Panc1 (cell line): Measurements from ENCODE around the gene RYR3. TPM values are rescaled to one million over a fixed set of nuclear protein-coding genes. Genes with fewer than 3 reads are reported as not detected.

ENCODE experiments used
- ATAC-seq: fragments of 200-7000 bp; cut with Tn5 transposase; 2 replicates; pipeline ENCODE4 v1.9.1; 2020; ENCODE audit warnings: mild to moderate bottlenecking, moderate library complexity
- BruUV-seq: library from RNA; stranded (reverse); fragments of 400-500 nt; replicated peaks from 2 replicates; lab custom pipeline; 2021; lab: Mats Ljungman, UMichigan
- CTCF ChIA-PET: fragments of 300-600 bp; sonication (Branson Sonifier 250); formaldehyde crosslinking; loops from one replicate; lab custom pipeline; 2022; ENCODE audit warnings: antibody characterized with exemption; lab: Charles Lee
- POLR2A ChIA-PET: fragments of 300-600 bp; sonication (Branson Sonifier 250); formaldehyde crosslinking; loops from one replicate; lab custom pipeline; 2022; ENCODE audit warnings: antibody characterized with exemption; lab: Charles Lee
- DNase-seq: peaks from one replicate; pipeline ENCODE4 v3.0.0-alpha.2; 2010; ENCODE audit warnings: low read depth, low spot score
- H3K27ac ChIP-seq: 2 replicates; pipeline ENCODE4 v1.5.1; 2011; ENCODE audit warnings: mild to moderate bottlenecking, low read length, inconsistent platforms
- H3K27me3 ChIP-seq: fragments of 200-500 bp; sonication (Bioruptor generic); 2 replicates; pipeline ENCODE4 v1.6.0; 2014; ENCODE audit warnings: low read length, inconsistent platforms; ENCODE audit not compliant: control insufficient read depth, insufficient read depth
- H3K36me3 ChIP-seq: fragments of 200-500 bp; sonication (Bioruptor generic); 2 replicates; pipeline ENCODE4 v1.5.1; 2014; ENCODE audit warnings: inconsistent platforms, mild to moderate bottlenecking, low read length, moderate library complexity; ENCODE audit not compliant: control insufficient read depth, insufficient read depth
- H3K4me1 ChIP-seq: 2 replicates; pipeline ENCODE4 v1.5.1; 2011; ENCODE audit warnings: inconsistent platforms, mild to moderate bottlenecking, low read length, moderate library complexity; ENCODE audit not compliant: control insufficient read depth, insufficient read depth
- H3K4me3 ChIP-seq, 2 experiments: 2 replicates each; pipeline ENCODE4 v1.5.1; 2011 to 2012; ENCODE audit warnings: low read depth in 2 of 2, low read length in 2 of 2, mild to moderate bottlenecking in 2 of 2, inconsistent platforms in 1 of 2, moderate library complexity in 1 of 2
- H3K9me3 ChIP-seq: fragments of 200-500 bp; sonication (Bioruptor generic); 2 replicates; pipeline ENCODE4 v1.5.1; 2014; ENCODE audit warnings: low read depth, mild to moderate bottlenecking, inconsistent platforms, low read length, moderate library complexity; ENCODE audit not compliant: control insufficient read depth, insufficient read depth
- CTCF ChIP-seq: fragments of 450-650 bp; IDR thresholded peaks from 2 replicates; pipeline ENCODE4 v1.5.1; 2017; ENCODE audit warnings: mild to moderate bottlenecking
- POLR2AphosphoS5 ChIP-seq: IDR thresholded peaks from 2 replicates; pipeline ENCODE4 v1.6.1; 2012; ENCODE audit warnings: mild to moderate bottlenecking, low read depth, low read length, moderate library complexity
- REST ChIP-seq, 2 experiments: IDR thresholded peaks; 2 replicates each; pipeline ENCODE4 v1.6.1; 2011 to 2012; ENCODE audit warnings: low read depth in 2 of 2, control low read depth in 1 of 2, low read length in 1 of 2, mild to moderate bottlenecking in 1 of 2, moderate library complexity in 1 of 2; ENCODE audit not compliant: insufficient read depth in 1 of 2
- SIN3A ChIP-seq: IDR thresholded peaks from 2 replicates; pipeline ENCODE4 v1.6.1; 2012; ENCODE audit warnings: low read depth, mild to moderate bottlenecking, low read length, moderate library complexity, borderline replicate concordance; ENCODE audit not compliant: insufficient read depth
- TCF7L2 ChIP-seq: IDR thresholded peaks from 2 replicates; pipeline ENCODE4 v1.6.1; 2011; ENCODE audit warnings: mild to moderate bottlenecking, low read depth, low read length, inconsistent platforms
- in situ Hi-C: cut with HindIII; loops from 2 replicates; pipeline ENCODE4 v1.10.0; 2016; ENCODE audit warnings: low sequenced_read_pairs, low pct_unique_long_range_greater_than_20kb
- intact Hi-C: fragments of 100-400 bp; cut with micrococcal nuclease; formaldehyde crosslinking; loops from one replicate; pipeline ENCODE4 v1.10.0; 2022; ENCODE audit not compliant: unreplicated experiment
- total RNA-seq: library from RNA; stranded (reverse); gene quantifications from one replicate; pipeline ENCODE4 v1.2.1, GENCODE V29; 2021; ENCODE audit not compliant: unreplicated experiment

RYR3 gene
- total RNA-seq, 1 experiment from 2014 or later: not detected

GRCh38 chr15:33392453-33392852 is 81.7 kb downstream of the RYR3 start:
- intact Hi-C loops (no loop called here), in situ Hi-C loops (no loop called here)
- no peaks in the 10 kb centered on the region for H3K9me3 ChIP-seq
- H3K4me1 ChIP-seq: no peaks in the 10 kb centered on the region
- H3K27ac ChIP-seq: no peak overlapping the region
- H3K36me3 ChIP-seq: no peaks in the 10 kb centered on the region
- no peak for ATAC-seq
- no TSS peak for BruUV-seq
- TF ChIP-seq POLR2AphosphoS5: no peak
- TF ChIP-seq SIN3A: no peak
- TF ChIP-seq CTCF: no peak; the same call in 1 of the 2 replicates
- no peak for TF ChIP-seq TCF7L2
- H3K27me3 ChIP-seq: no peaks in the 10 kb centered on the region; the same call in 1 of the 2 replicates
- CTCF ChIA-PET: no interaction called here
- no peak overlapping the region for H3K4me3 ChIP-seq
- no peak for DNase-seq
- POLR2A ChIA-PET: no interaction called here

- no peaks in the 10 kb centered on the region for H3K9me3 ChIP-seq
- DNase-seq: no peak
- H3K36me3 ChIP-seq: no peaks in the 10 kb centered on the region
- TF ChIP-seq REST (IDR thresholded peaks at IDR 0.05; ENCODE audit: insufficient read depth in 1 of 2, low read depth in 2 of 2, low read length in 1 of 2) (no peak), CTCF (no peak), POLR2AphosphoS5 (no peak), SIN3A (no peak), TCF7L2 (no peak)
- no peak for ATAC-seq
- intact Hi-C loops (no loop called here), in situ Hi-C loops (no loop called here)
- ChIA-PET CTCF (no interaction called here), POLR2A (no interaction called here)
- BruUV-seq: no TSS peak
- no peak overlapping the region for H3K27ac ChIP-seq
- no peaks in the 10 kb centered on the region; the same call in 1 of the 2 replicates for H3K27me3 ChIP-seq
- H3K4me3 ChIP-seq: no peak overlapping the region
- no peaks in the 10 kb centered on the region for H3K4me1 ChIP-seq
These were observed 82.8 kb downstream of the RYR3 start for GRCh38 chr15:33393546-33393945.
